GM19023 (cell line): ENCODE data around the gene TBX2.

Source experiments
- ATAC-seq: cut with Tn5 transposase; IDR thresholded peaks from one replicate; pipeline ENCODE4 v1.9.1; 2021; ENCODE audit warnings: mild to moderate bottlenecking, moderate library complexity; ENCODE audit not compliant: unreplicated experiment

Gene TBX2

DNA sequence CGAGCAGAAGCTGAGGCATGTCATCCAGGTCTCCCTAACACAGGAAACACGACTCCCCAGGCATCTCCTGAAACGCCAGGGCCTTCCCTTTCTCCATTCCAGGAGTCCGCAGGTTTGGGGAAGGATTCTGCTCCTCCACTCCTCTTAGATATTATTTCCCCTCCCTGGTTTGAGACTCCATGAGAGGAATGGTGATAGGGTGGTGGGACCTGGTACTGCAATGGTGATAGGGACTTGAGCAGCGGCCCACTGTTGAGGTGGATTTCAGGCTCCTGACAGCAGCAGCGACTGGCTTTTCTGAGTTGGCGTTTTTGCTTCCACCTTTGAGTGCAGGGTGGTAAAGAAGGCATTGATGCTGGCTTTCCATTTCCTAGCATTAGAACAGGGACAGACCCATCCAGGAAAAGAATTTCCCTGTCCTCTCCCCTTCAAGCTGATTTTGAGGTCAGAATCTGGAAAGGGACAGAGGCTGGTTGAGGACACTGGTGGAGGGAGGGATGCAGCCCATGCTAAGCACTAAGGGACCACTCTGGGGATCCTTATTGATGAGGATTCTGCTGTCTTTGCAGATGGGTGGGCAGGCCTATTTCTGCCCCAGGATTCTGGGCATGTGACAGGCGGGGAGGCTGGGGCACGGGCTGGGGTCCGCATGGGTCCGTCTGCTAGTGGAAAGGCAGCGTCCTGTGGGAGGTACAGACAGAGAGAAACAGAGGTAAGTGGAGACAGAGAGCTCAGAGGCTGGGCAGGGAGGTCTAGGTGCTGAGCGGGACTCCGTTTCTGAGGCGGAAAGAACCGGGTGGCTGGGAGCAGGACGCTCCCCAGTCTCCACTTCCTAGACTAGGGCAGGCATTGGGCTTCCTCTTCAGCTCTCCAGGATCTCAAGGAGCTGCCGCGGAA is 51.2 kb downstream of the TBX2 start:
- no peak for ATAC-seq

- ATAC-seq = no peak
Observed at GRCh38 chr17:61451538-61452300, 52.1 kb downstream of the TBX2 start.

DNA sequence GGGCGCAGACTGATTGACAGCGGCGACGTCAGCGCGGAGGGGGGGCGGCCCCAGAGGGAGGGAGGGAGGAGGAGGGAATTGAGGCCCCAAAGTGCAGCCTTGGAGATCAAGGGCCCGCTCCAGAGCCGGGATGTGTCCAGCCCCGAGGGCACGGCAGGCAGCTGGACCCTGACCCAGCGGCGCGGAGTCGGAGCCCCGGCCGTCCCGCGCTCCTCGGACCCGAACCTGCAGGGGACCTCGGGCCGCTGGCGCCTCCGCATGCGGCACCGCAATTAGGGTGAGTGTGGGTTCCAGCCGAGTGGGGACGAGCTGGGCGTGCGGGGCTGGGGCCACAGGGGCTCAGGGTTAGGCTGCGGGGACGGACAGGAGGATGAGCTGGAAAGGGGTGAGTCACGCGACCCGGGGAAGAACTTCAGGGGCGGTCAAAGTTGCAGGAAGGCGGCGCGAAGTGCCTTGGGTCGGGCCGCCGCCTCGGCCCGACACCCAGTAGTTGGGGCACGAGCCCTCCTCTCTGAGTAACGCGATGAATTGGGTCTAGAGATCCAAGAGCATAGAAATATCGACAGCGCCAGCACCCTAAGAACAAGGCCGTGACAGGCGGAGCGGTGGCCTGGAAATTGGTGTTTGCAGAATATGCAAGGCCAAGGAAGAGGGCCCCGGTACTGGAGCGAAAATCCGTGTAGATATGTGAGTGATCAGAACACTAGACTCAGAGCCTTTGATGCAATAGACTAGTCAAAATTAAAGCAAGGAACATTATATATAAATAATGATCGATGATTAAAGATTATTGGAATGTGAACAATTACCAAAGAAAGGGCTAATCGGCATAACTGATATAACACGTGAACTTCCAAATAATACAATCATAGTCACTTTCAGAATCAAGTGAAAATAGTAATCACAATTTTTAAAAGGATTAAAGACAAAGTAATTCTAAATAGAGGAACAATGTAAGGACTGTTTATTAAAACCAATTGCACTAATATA is 53.0 kb downstream of the TBX2 start, which contains the start of gene TBX4:
Gene TBX4, plus strand, starts transcription at position 122 of the 990 bp plus-strand sequence. CDS start 4,069 bp downstream, outside the sequence.
- no peak for ATAC-seq

- ATAC-seq = no peak
Observed at GRCh38 chr17:61453566-61454380, 54.1 kb downstream of the TBX2 start.

GRCh38 chr17:61454381-61455323 is 55.0 kb downstream of the TBX2 start:
- ATAC-seq = no peak

DNA sequence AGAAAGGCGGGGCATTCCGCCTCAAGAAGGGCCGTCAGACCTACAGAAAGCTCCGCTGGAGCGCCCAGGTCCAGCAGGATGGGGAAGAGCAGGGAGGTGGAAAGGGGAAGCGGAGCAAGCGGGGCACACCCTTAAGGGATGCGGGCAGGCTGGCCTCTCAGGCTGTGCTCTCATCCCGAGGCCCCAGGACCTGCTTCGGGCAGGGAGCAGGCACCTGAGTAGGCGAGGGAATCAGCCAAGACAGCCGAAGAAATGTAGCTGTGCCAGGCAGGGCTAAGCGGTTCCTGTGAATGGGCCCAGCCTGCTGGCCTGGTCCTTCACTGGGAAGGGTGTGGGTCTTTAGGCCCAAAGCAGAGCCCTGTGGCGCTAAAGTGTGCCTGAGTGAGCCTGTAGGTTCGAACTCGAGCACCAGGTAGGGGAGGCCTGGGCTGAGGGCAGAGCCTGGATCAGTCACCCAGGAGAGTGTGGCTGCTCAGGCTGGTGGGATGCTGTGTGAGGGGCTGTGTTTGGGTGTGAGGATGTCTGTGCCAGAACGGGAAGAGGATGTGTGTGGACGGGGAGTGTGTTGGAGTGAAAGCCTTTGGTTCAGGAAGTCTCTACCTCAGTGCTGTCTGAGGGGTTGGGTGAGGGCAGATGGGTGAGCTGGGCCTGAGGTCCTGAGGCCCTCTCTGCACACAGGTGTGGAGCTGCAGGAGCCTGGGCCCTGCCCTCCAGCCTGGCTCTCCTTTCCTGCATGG is 55.8 kb downstream of the TBX2 start:
- ATAC-seq = no peak

- ATAC-seq = no peak
Observed at GRCh38 chr17:61456061-61456681, 56.5 kb downstream of the TBX2 start.

GRCh38 chr17:61456688-61457225 is 57.1 kb downstream of the TBX2 start:
- no peak for ATAC-seq

GRCh38 chr17:61457226-61457983 is 57.8 kb downstream of the TBX2 start:
- ATAC-seq = no peak

GRCh38 chr17:61458000-61458399 is 58.4 kb downstream of the TBX2 start:
- ATAC-seq = no peak

DNA sequence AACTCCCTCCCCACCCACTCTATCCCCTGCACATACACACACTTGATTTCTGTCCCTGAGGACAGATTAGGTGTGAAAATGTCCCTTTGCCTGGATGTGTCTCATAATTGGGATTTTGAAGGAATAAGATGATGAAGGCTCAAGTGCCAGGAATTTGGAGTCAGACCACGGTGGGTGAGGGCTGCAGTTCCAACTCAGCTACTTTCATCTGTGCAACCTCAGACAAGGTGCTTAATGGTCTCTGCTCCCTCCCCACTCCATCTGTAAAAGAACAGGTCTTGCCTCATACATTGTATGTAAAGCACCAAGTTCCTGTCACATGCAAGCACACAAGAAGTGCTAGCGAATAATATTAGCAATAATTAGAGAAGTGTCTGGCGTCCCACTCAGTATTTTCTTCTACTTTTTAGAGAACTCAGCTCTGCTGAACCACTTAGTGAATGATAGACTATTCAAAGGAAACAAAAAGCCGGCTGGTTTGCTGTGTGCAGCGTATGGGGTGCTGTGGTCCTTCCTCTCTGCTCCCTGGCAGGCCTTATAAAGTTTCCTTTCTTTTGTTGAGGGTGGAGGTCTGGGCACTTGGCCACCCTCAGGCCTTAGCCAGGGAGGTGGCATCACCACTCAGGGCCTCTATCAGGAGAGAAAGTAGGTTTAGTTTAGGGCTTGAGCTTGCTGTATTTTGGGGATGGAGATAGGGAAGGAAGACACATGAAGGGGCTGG is 58.9 kb downstream of the TBX2 start:
- no peak for ATAC-seq
